Measurements from ENCODE around the gene TAOK2. TPM values are rescaled to one million over a fixed set of nuclear protein-coding genes. Genes with fewer than 3 reads are reported as not detected.

The TAOK2 gene
- total and polyA plus RNA-seq, 2 of the 4 experiments (the other 2 are of a cell fraction) = 23.0 to 31.7 TPM

- H3K56ac ChIP-seq (ENCODE audit: extremely low read depth, insufficient read depth, low read length) = no peak within 1 kb of the TSS
- H3K9ac ChIP-seq (ENCODE audit: low read depth, low read length) = no peak within 1 kb of the TSS
- H3K18ac ChIP-seq (ENCODE audit: low read depth, low read length) = no peak within 1 kb of the TSS
- no peak within 1 kb of the TSS for H3K27ac ChIP-seq (ENCODE audit: insufficient read depth, low read length)
- no peak within 1 kb of the TSS for H3K14ac ChIP-seq (replicated peaks; ENCODE audit: low read depth, low read length)
- no peak within 1 kb of the TSS for H2BK120ac ChIP-seq (ENCODE audit: low read depth, low read length)
- H4K5ac ChIP-seq (ENCODE audit: low read depth, low read length) = no peak within 1 kb of the TSS
- ChIA-PET CTCF (no interaction called here), POLR2A (ENCODE audit: unreplicated experiment) (interaction anchor here (0.6 kb wide), 1 partner anchor 155 kb away, joined by 3 read pairs; no protein-coding TSS in a partner anchor)
- dilution Hi-C loops (cut with HindIII; ENCODE audit: low sequenced_read_pairs, unreplicated experiment) (no loop called here), in situ Hi-C loops (cut with MboI; ENCODE audit: low sequenced_read_pairs) (loop anchor here (10.0 kb wide), 1 partner anchor 328 kb away; no protein-coding TSS in a partner anchor), intact Hi-C loops (cut with micrococcal nuclease) (loop anchor here (5.0 kb wide), 1 partner anchor 206 kb away; the partner anchor contains the start of gene PAGR1)
- H2AFZ ChIP-seq (replicated peaks; ENCODE audit: low read length, poor library complexity) = no peak within 1 kb of the TSS
- H4K20me1 ChIP-seq (ENCODE audit: insufficient read depth, low read length) = no peaks in the 10 kb centered on the region
- DNase-seq = no peak
- ATAC-seq (ENCODE audit: low read depth) = no peak
- no TSS peak for BruUV-seq (replicated peaks)
- H3K9me3 ChIP-seq (ENCODE audit: control insufficient read depth, insufficient read depth, low read length) = no peaks in the 10 kb centered on the region
- no peak within 1 kb of the TSS for H2AK5ac ChIP-seq (ENCODE audit: low read depth, low read length)
- H3K4me2 ChIP-seq (ENCODE audit: low read depth, low read length) = no peak within 1 kb of the TSS
- WGBS, 2 experiments (ENCODE audit: extremely low coverage in 2 of 2, insufficient read length in 1 of 2) = no CpG with 5 or more reads among the region's 6 CpGs
- no peaks in the 10 kb centered on the region for H3K79me1 ChIP-seq (ENCODE audit: low read depth in 1 of 2, low read length in 2 of 2)
- H3K4me1 ChIP-seq (ENCODE audit: control insufficient read depth, insufficient read depth, low read length) = no peaks in the 10 kb centered on the region
- peaks cover 35% of the 10 kb centered on the region for H3K27me3 ChIP-seq (ENCODE audit: control insufficient read depth, insufficient read depth, low read length)
- H2AK9ac ChIP-seq (replicated peaks; ENCODE audit: low read depth, low read length, poor library complexity) = no peak within 1 kb of the TSS
- no peak within 1 kb of the TSS for H4K91ac ChIP-seq (ENCODE audit: insufficient read depth, low read depth, low read length)
- no peaks in the 10 kb centered on the region for H3K36me3 ChIP-seq (ENCODE audit: control insufficient read depth, insufficient read depth, low read length)
- no peaks in the 10 kb centered on the region for H3K9me1 ChIP-seq (ENCODE audit: insufficient read depth, low read length)
- H4K8ac ChIP-seq (ENCODE audit: low read depth in 2 of 2, low read length in 2 of 2) = no peak within 1 kb of the TSS
- no peak within 1 kb of the TSS for H2BK15ac ChIP-seq (ENCODE audit: low read depth, low read length)
- TF ChIP-seq MAFK (IDR thresholded peaks at IDR 0.05; ENCODE audit: low read depth, low read length) (no peak), MAZ (IDR thresholded peaks at IDR 0.05; ENCODE audit: borderline replicate concordance, low read depth, low read length) (no peak), CHD1 (IDR thresholded peaks at IDR 0.05; ENCODE audit: low read depth, low read length) (no peak), CEBPB (IDR thresholded peaks at IDR 0.05; ENCODE audit: low read depth, low read length) (no peak), RFX5 (IDR thresholded peaks at IDR 0.05; ENCODE audit: low read depth, low read length) (no peak), SMC3 (IDR thresholded peaks at IDR 0.05; ENCODE audit: low read depth, low read length) (no peak), MXI1 (IDR thresholded peaks at IDR 0.05; ENCODE audit: borderline replicate concordance, low read depth, low read length) (no peak), USF2 (IDR thresholded peaks at IDR 0.05; ENCODE audit: low read depth, low read length) (no peak), BHLHE40 (IDR thresholded peaks at IDR 0.05; ENCODE audit: low read depth, low read length) (no peak), POLR2A (IDR thresholded peaks at IDR 0.05; ENCODE audit: low read depth, low read length) (no peak)
- no peak within 1 kb of the TSS for H3K4me3 ChIP-seq (ENCODE audit: insufficient read depth, low read depth, low read length)
- no peak within 1 kb of the TSS for H2BK5ac ChIP-seq (ENCODE audit: low read depth, low read length, poor library complexity, severe bottlenecking)
- no peak within 1 kb of the TSS for H3K23ac ChIP-seq (ENCODE audit: low read depth, low read length)
- H3K4ac ChIP-seq (ENCODE audit: low read depth, low read length) = no peak within 1 kb of the TSS
- no peak within 1 kb of the TSS for H2BK20ac ChIP-seq (ENCODE audit: low read depth, low read length)
Observed at GRCh38 chr16:30022887-30023286, 49.2 kb downstream of the TAOK2 start, which contains the start of gene C16orf92. Gene C16orf92, plus strand, starts transcription at chr16:30023198. Its CDS starts 143 bp downstream, at chr16:30023341.
